Measurements from ENCODE around the gene PRKCQ. TPM values are rescaled to one million over a fixed set of nuclear protein-coding genes. Genes with fewer than 3 reads are reported as not detected.
A peak's percentile ranks its signal among the peaks of the same experiment; 100 is the strongest.

PRKCQ gene
- total RNA-seq, 2 donors from 2014 or later: 0.33 to 6.0 TPM

- intact Hi-C loops (cut with DNase I): no loop called here
- no peak overlapping the region for H3K27ac ChIP-seq
Measured at GRCh38 chr10:6516929-6517284, 63.2 kb downstream of the PRKCQ start.

GRCh38 chr10:6516281-6516928 lies 63.7 kb downstream of the PRKCQ start:
- H3K36me3 ChIP-seq (replicated peaks in 1 of 2; ENCODE audit: insufficient read depth in 1 of 2, low read depth in 2 of 2): no peaks in the 10 kb centered on the region
- H3K9me3 ChIP-seq: no peaks in the 10 kb centered on the region
- intact Hi-C loops (cut with DNase I): no loop called here
- ATAC-seq: no peak
- no peak overlapping the region for H3K4me3 ChIP-seq
- no peak overlapping the region for H3K27ac ChIP-seq
- no peaks in the 10 kb centered on the region for H3K27me3 ChIP-seq
- DNase-seq: peak in 2 of 4 donors; percentile 23 to 31
- TF ChIP-seq POLR2A (IDR thresholded peaks at IDR 0.05): no peak
- TF ChIP-seq CTCF (IDR thresholded peaks at IDR 0.05): peak in 3 of 7 experiments; percentile 15 to 42 (median 15)
- no peaks in the 10 kb centered on the region for H3K4me1 ChIP-seq
- 35 to 41% methylated on average over 7 of the region's 7 CpGs for WGBS, 2 donors

More at GRCh38 chr10:6516929-6517284, 63.2 kb downstream of the PRKCQ start:
- Histone ChIP-seq H3K4me3 (no peak overlapping the region), H3K4me1 (no peaks in the 10 kb centered on the region), H3K9me3 (no peaks in the 10 kb centered on the region), H3K27me3 (no peaks in the 10 kb centered on the region), H3K36me3 (replicated peaks in 1 of 2; ENCODE audit: insufficient read depth in 1 of 2, low read depth in 2 of 2) (no peaks in the 10 kb centered on the region)
- ATAC-seq: no peak
- DNase-seq: no peak
- no peak for TF ChIP-seq POLR2A (IDR thresholded peaks at IDR 0.05)
- WGBS, 2 donors: 46 to 48% methylated on average over 5 of the region's 5 CpGs

DNA sequence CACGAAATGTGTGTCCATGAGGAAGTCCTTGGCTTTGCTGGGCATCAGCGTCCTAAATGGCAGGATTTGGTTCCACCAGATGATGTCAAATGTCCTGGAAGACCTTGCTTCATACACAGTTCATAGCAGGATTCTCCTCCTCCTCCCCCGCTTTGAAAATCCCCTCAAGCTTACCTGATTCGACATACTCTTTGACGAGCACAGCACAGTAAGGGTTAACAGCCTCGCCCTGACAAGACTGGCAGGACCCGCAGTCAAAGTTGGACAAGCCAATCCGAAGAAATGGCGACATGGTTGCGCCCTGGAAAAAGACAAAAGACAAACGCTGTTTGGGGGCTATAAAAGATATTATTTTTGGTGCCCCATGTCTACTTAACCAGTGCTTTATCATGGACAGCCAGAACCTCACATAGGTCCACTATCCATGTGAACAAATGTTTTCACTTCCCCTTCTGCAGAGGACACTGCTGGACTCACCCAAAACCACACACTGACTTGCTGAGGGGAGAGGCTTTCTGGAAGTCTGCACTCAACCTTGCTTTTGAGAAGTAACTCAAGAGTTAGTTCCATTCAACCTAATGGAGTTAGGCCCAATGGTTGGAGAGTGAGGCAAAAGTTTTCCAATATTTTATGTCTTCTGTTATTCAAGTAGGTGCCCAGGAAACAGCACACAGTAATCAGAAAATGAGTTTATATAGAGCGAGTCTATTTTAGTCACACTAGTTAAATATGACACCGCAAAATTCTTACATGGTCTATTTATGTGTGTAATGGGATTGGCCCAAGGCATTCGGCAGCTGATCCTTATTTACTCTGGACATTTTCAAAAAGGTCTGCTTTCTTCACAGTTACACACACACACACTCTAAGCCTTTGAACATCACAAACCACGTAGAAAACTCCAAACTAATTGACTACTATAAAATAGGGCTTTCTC lies 65.0 kb downstream of the PRKCQ start:
- TF ChIP-seq CTCF (IDR thresholded peaks at IDR 0.05): no peak
- no peak for TF ChIP-seq POLR2A (IDR thresholded peaks at IDR 0.05)
- Histone ChIP-seq H3K9me3 (no peaks in the 10 kb centered on the region), H3K36me3 (replicated peaks in 1 of 2; ENCODE audit: insufficient read depth in 1 of 2, low read depth in 2 of 2) (no peaks in the 10 kb centered on the region), H3K4me3 (no peak overlapping the region), H3K27ac (no peak overlapping the region), H3K27me3 (no peaks in the 10 kb centered on the region), H3K4me1 (no peaks in the 10 kb centered on the region)
- WGBS, 2 donors: 73 to 80% methylated on average over 15 of the region's 15 CpGs
- intact Hi-C loops (cut with DNase I): no loop called here
- DNase-seq (peak in 1 of 4 donors; percentile 19), ATAC-seq (no peak)

DNA sequence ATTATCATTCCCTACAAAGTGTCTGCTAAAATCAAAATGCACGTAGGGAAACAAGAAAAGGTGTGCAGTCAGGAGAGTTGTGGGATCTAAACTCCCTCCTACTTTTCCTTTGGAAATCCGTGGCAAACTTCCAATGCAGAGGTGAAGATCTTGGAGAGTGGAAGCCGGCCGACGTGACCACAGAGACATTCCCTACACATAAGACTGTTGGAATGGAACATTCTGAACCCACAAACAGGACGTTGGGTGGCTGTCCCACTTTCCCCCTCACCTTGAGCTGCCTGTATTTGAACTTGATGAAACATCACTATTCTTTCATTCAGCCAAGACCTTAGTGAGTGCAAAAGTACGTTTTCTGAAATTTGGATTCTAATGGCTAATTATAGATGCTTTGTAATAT lies 65.9 kb downstream of the PRKCQ start:
- intact Hi-C loops (cut with DNase I): no loop called here
- Histone ChIP-seq H3K36me3 (replicated peaks in 1 of 2; ENCODE audit: insufficient read depth in 1 of 2, low read depth in 2 of 2) (no peaks in the 10 kb centered on the region), H3K27me3 (no peaks in the 10 kb centered on the region), H3K4me1 (no peaks in the 10 kb centered on the region), H3K27ac (no peak overlapping the region), H3K4me3 (no peak overlapping the region), H3K9me3 (no peaks in the 10 kb centered on the region)
- ATAC-seq (no peak), DNase-seq (no peak)
- WGBS, 2 donors: 66 to 69% methylated on average over 7 of the region's 7 CpGs
- no peak for TF ChIP-seq CTCF (IDR thresholded peaks at IDR 0.05)
- no peak for TF ChIP-seq POLR2A (IDR thresholded peaks at IDR 0.05)

- TF ChIP-seq POLR2A (IDR thresholded peaks at IDR 0.05) (no peak), CTCF (IDR thresholded peaks at IDR 0.05) (no peak)
- 76 to 77% methylated on average over 3 of the region's 3 CpGs for WGBS, 2 donors
- intact Hi-C loops (cut with DNase I): no loop called here
- Histone ChIP-seq H3K9me3 (no peaks in the 10 kb centered on the region), H3K4me3 (no peak overlapping the region), H3K27me3 (no peaks in the 10 kb centered on the region), H3K36me3 (replicated peaks in 1 of 2; ENCODE audit: insufficient read depth in 1 of 2, low read depth in 2 of 2) (no peaks in the 10 kb centered on the region), H3K4me1 (no peaks in the 10 kb centered on the region), H3K27ac (no peak overlapping the region)
- no peak for DNase-seq
- ATAC-seq: no peak
Measured at GRCh38 chr10:6513476-6513875, 66.6 kb downstream of the PRKCQ start.

Data from body of pancreas (tissue), 4 donors.